GM15510 (cell line): ENCODE results near the gene MUS81.

Experiments
- POLR2A ChIP-seq: IDR thresholded peaks from 3 replicates; pipeline ENCODE4 v1.6.1; 2011; ENCODE audit warnings: borderline replicate concordance; ENCODE audit not compliant: insufficient read length; ENCODE audit errors: extremely low read depth

MUS81 gene, protein sequence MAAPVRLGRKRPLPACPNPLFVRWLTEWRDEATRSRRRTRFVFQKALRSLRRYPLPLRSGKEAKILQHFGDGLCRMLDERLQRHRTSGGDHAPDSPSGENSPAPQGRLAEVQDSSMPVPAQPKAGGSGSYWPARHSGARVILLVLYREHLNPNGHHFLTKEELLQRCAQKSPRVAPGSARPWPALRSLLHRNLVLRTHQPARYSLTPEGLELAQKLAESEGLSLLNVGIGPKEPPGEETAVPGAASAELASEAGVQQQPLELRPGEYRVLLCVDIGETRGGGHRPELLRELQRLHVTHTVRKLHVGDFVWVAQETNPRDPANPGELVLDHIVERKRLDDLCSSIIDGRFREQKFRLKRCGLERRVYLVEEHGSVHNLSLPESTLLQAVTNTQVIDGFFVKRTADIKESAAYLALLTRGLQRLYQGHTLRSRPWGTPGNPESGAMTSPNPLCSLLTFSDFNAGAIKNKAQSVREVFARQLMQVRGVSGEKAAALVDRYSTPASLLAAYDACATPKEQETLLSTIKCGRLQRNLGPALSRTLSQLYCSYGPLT

DNA sequence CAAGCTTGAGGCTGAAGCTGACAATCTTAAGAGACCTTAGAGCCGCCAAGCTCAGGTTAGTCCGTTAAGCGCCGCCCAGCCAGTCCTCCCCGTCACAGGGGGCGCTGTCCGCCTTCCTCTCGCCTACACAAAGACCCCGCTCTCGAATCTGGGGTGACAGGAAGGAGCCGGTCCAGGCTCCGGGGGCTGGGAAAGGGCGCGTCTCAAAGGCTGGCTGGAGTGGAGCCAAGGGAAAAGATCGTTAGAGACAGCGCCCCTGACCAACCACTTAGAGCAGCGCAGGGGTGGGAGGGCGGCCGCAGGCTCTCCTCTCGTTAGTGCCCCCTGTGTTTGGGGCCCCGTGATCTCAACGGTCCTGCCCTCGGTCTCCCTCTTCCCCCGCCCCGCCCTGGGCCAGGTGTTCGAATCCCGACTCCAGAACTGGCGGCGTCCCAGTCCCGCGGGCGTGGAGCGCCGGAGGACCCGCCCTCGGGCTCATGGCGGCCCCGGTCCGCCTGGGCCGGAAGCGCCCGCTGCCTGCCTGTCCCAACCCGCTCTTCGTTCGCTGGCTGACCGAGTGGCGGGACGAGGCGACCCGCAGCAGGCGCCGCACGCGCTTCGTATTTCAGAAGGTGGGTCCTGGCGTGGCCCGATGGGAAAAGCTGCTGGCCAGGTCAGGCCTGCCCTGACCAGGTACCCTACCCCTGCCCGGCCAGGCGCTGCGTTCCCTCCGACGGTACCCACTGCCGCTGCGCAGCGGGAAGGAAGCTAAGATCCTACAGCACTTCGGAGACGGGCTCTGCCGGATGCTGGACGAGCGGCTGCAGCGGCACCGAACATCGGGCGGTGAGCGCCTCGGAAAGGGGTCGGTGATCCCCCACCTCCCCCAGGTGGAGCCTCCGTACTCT, at the start of gene MUS81:
TSS of gene MUS81 (plus strand) at position 156 of the 887 bp plus-strand sequence. CDS start at position 477, 321 bp downstream.
- peak; percentile 69 for TF ChIP-seq POLR2A

DNA sequence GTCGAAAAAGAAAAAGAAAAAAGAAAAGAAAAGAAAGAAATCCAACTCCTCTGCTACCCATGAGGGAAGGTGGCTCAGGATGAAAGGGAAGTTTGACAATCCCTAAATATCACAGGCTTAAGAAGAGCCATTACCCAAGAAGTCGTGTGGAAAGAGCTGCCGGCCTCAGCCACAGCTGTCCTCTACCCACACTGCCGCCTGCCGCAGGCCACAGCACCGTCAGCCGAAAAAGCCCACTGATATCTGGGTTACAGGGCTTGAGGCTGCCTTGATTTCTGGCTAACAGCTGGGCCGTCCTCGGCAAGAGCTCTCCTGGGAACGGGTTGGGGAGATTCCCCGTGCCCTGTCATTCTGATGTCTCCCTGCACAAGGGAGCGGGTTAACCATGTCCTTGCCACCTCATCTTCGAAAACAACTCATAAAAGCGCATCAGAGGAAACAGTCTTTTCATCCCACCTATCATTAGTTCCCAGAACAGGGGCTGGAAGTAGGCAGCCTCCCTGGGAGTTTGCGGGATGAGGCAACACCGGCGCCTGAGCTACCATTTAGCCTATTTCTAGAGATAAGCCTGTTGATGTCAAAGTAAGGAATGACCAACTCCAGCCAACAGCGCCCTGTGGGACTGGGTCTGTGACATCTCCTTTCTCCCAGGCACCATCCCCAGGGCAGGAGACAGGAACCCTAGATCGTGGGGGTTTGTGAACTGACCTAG, 48.3 kb upstream of the MUS81 start:
- no peak for TF ChIP-seq POLR2A

DNA sequence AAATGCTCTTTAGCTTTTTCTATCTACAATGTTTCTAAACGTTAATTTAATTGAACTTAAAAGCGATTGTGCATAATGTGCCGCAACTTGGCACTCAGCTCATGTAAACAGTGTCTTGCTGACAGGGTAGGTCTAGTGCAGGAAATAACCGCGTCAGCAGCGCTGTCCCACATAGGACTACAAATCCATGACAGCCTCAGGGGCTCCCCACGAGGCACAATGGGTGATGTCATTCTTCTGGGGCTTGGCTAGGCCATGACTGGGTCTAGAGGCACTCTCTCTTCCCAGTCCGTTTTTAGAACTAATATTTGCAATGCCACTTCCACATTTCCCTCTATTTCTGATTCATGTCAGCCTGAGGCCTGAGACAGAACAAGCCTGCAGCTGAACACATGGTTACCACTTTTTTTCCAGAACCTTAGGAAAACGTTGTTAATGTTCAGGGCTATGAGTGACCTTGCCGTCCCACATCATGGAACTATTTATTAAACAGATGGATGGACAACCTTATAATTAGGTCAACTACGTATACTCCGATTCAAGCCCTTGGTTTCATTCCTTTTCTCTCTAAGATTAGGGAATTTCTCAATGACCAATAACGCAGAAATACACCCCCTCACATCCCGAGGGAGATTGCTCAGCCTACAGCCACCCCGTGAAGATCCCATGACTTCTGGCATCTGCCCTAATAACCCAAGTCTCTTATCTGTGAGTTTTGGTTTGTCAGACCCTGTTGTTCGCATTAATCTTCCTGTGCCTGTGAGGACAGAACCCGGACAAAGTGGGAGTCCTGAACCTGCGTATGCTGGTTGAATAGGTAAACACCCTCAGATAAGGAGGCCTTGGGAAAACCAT, 45.9 kb upstream of the MUS81 start:
- TF ChIP-seq POLR2A: no peak

DNA sequence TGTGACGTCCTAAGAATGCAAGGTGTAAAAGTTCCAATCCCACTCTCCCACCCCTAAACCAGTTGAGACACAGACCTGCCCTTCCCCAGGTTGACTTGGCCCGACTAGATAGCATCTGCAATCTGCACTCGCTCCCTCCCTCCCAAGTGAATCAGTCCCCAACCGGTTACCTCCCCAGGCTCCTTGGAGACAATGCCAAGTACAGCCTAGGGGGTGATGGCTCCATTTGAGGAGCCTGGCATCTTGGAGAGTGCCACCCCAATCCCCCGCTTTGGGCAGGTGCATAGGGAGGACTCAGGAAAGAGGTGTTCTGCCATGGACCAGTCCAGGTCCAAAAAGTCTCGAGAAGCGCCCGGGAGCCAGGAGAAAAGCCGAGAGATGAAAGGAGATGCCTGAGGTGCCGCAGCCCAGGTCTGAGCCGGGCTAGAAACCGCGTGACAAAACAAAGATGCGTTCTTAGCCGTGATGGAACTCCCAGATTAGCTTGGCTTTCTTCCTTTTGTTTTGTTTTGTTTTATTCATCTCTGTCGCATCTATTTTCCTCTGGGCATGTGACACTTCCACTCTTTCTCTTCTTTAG, 45.2 kb upstream of the MUS81 start:
- TF ChIP-seq POLR2A: no peak

DNA sequence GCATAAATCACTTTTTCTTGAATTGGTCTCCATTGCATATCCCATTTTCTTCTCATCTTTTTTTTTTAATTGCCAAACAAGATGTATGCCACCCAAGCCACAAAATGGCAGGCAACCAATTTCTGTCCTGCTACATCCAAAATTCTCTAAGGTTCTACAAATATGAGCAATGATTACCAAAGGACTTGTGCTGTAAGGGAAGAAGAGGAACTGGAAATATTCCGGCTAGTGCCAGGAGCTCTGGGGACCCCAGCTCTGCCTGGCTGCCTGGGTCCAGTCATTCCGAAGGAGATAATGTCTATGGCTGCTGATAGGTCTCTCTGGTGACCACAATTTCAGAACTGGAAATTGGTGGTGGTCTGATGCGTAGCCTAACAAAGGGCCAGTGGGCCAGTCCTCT, 43.5 kb upstream of the MUS81 start:
- TF ChIP-seq POLR2A: no peak

DNA sequence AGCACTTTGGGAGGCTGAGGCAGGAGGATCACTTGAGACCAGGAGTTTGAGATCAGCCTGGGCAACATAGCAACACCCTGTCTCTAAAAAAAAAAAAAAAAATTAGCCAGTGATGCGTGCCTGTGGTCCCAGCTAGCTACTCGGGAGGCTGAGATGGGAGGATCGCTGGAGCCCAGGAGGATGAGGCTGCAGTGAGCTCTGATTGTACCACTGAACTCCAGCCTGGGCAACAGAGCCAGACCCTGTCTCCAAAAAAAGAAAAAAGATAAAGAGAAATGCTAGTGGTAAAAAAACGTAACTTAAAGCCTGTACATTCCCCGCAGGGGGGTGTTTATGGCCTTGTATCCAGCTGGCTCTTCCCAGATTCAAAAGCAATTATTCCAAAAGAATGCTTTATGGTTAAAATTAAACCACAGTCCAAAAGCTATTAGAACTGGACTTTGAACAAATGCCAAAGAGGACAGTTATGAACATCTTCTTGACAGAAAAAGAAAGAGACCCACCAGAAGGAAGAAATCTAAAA, 42.9 kb upstream of the MUS81 start:
- TF ChIP-seq POLR2A: no peak

DNA sequence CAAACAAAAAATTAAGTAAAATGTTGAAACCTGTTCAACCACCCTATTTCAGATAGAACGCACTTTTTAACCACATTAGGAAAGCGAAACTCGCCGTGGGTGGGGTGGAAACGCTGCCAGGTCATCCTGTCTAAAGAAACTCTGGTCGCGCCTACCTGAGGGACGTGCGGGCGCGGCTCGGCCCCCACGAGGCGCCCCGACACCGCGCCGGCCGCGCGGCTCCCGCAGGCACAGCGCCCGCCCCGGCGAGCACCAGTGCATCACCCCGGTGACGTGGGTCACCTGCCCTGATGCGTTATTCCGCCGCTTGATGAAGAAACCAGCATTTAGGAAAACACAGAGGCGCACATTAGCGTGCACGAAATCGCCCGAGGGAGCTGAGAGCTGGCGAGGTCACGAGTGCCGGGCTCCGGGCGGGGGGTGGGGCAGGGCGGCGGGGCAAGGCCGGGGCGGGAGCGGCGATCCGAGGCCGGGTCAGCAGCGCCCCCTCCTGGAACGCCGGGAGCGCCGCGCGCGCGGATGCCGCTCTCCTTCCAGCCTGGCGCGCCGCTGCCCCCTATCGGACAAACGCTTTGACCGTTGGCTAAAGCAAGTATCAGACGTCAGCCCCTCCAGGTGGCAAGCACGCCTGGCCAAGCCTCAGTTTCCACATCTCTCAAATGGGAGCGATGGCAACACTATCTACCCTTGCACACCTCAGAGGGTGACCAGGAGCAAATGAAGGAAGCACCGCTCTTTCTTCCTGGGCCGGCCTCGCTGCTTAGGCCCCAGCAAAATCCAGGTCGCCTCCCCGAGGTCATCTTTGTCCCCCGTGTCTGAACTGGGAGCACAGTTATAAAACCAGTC, 42.2 kb upstream of the MUS81 start:
- TF ChIP-seq POLR2A: no peak

DNA sequence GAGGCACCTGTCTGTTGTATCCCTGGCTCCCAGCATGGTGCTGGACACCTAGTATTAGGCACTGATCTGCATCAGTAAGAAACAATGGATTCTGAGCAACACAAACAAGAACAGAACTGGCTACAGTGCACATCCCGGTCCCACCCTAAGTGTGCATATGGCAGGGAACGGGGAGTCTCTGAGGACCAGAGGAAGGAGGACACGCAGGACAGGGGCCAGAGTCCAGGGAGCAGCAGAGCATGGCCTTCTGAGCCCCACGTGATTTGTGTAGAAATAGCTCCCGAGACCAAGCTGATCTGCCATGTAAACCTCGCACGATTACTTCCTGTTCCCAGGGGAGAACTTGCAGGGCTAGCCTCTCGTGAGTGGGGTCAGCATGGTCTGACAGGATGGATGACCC, 39.1 kb upstream of the MUS81 start:
- TF ChIP-seq POLR2A: no peak

DNA sequence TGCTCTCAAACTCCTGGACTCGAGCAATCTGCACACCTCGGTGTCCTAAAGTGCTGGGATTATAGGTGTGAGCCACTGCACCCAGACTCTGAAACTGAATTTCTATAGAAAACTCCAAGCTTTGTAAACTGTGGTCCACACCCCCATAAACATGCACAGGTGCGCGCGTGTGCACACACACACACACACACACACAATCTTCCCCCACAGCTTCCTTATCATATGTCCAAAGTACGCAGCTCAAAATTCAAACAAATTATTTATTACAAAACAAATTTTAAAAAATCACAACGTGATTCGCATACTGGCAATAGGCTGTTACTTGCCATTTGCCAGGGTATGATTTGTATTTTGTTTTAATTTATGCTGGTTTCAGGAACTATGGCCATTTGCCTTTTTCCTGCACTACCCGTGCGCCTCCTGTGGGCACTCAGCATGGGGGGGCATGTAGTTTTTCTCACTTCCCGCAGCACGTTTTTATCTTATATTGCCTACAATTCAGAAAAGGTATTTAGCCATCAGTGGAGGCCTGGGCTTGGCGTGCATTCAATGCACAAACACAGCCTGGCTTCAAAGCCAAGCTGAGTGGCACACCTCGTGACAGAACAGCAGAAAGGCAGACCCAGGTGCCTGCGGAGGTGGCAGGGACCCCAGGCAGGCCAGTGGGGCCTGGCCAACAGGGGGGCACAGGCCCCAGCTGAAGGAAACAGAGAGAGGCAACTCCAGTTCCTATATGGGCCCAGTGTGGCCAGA, 37.3 kb upstream of the MUS81 start:
- TF ChIP-seq POLR2A: no peak

DNA sequence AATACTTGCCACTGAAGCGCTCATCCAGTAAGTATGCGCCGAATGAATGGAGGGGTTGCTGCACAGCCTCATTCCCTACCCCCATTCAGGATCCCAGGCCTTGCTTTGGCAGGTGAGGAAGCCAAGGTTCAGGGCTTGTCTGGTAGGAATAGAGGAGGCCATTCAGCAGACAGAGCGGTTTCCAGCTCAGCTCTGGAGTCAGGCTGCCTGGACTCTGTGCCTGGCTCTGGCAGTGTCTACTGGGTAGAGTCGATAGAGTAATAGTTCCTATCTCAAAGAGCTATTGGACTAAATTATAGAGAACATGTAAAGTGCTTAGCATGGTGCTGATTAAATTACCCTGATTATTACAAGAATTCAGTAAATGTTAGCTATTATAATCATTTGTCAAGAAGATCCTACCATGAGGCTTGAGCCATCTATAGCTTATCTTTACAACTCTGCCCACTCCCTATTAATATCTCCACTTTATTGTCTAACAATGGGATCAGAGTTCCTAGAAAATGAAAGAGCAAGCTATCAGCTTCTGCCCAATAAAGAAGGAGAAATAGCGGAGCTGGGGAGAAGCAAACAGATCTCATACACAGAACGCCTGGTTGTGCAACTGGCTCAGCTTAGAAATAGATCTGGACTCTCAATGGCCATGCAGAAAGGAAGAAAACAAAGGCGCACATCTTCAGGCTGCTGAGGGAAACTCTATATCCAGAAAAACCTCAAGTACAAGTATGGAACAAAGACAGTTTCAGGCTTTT, 33.1 kb upstream of the MUS81 start:
- no peak for TF ChIP-seq POLR2A

DNA sequence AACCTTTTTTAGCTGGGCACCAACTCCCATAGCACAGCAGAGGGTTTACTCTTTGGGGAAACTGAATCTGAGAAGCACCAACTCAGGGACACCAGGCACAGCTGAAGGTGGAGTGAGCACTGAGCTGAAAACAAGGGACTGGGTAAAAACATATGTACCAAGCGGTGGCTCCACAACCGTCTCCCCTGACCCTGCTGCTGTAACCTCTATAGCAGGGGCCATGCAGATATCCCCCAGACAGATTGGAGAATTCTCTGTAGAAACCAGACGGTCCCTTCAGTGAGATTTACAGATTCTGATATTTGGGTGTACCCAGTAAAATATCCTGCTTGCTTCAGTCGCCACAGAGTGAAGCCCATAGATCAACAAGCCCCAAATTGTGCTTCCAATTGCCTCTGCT, 30.8 kb upstream of the MUS81 start:
- no peak for TF ChIP-seq POLR2A
